WERI-Rb-1 (cell line): ENCODE measurements around the gene OXCT1.

ENCODE experiments used
- DNase-seq: peaks from one replicate; pipeline ENCODE4 v3.0.0-alpha.2; 2020
- H3K27ac ChIP-seq: fragments of 250-450 bp; sonication (Bioruptor Pico); 2 replicates; pipeline ENCODE4 v1.5.1; 2020; ENCODE audit warnings: mild to moderate bottlenecking, moderate library complexity
- H3K27me3 ChIP-seq: fragments of 250-450 bp; sonication (Bioruptor Pico); 2 replicates; pipeline ENCODE4 v1.5.1; 2021; ENCODE audit warnings: mild to moderate bottlenecking, low read depth, moderate library complexity; ENCODE audit not compliant: insufficient read depth, severe bottlenecking
- H3K36me3 ChIP-seq: fragments of 250-450 bp; sonication (Bioruptor Pico); 2 replicates; pipeline ENCODE4 v1.5.1; 2020; ENCODE audit warnings: mild to moderate bottlenecking, moderate library complexity
- H3K4me3 ChIP-seq: 2 replicates; pipeline ENCODE4 v1.5.1; 2011; ENCODE audit warnings: low read depth, mild to moderate bottlenecking, control low read depth, low read length
- H3K9me3 ChIP-seq: fragments of 250-450 bp; sonication (Bioruptor Pico); 2 replicates; pipeline ENCODE4 v1.5.1; 2021; ENCODE audit warnings: mild to moderate bottlenecking, moderate library complexity; ENCODE audit not compliant: severe bottlenecking
- TF ChIP-seq, protein P1 (sequence below): IDR thresholded peaks from 2 replicates; pipeline ENCODE4 v1.5.1; 2011; ENCODE audit warnings: low read depth, mild to moderate bottlenecking, control low read depth, inconsistent platforms, low read length

The OXCT1 gene

DNA sequence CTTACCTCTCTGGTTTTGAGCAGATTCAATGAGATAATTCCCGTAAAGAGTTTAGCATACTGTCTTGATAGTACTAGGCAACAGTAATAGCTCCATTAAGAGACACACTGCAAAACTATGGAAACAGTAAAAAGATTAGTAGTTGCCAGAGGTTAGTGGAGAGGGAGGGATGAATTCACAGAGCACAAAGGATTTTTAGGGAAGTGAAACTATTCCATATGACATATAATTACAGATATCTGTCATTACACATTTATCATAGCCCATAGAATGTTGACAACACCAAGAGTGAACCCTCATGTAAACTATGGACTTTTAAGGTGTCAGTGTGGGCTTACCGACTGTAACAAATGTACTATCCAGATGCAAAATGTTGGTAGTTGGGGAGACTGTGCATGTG is 183.5 kb downstream of the OXCT1 start:
- Histone ChIP-seq H3K27me3 (peaks cover 3% of the 10 kb centered on the region), H3K27ac (no peak overlapping the region), H3K9me3 (no peaks in the 10 kb centered on the region), H3K4me3 (no peak overlapping the region), H3K36me3 (no peaks in the 10 kb centered on the region)
- TF ChIP-seq, protein P1, sequence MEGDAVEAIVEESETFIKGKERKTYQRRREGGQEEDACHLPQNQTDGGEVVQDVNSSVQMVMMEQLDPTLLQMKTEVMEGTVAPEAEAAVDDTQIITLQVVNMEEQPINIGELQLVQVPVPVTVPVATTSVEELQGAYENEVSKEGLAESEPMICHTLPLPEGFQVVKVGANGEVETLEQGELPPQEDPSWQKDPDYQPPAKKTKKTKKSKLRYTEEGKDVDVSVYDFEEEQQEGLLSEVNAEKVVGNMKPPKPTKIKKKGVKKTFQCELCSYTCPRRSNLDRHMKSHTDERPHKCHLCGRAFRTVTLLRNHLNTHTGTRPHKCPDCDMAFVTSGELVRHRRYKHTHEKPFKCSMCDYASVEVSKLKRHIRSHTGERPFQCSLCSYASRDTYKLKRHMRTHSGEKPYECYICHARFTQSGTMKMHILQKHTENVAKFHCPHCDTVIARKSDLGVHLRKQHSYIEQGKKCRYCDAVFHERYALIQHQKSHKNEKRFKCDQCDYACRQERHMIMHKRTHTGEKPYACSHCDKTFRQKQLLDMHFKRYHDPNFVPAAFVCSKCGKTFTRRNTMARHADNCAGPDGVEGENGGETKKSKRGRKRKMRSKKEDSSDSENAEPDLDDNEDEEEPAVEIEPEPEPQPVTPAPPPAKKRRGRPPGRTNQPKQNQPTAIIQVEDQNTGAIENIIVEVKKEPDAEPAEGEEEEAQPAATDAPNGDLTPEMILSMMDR = no peak
- DNase-seq = no peak

- Histone ChIP-seq H3K27ac (no peak overlapping the region), H3K36me3 (no peaks in the 10 kb centered on the region), H3K4me3 (no peak overlapping the region), H3K9me3 (no peaks in the 10 kb centered on the region), H3K27me3 (peaks cover 3% of the 10 kb centered on the region)
- DNase-seq = no peak
- TF ChIP-seq, protein P1 = no peak
Measured at GRCh38 chr5:41686191-41686590, 184.0 kb downstream of the OXCT1 start.

DNA sequence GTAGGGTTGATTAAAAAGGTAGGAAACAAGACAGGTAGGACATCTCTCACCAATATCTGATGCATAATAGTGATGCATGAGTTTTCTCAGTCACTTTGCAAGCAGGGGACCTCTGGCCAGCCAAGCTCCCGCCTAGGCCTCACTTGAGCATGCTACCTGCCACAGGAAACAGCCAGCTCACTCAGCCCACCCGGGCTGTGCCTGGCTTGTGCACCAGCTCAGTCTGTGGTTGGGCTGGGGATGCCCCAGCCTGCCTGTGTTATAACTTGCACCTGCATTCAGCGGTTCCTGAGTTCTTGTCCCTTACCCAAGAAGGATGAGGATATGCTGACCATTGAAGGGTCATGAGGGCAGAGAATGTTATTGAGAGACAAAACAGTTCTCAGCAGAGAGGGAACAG is 187.0 kb downstream of the OXCT1 start:
- TF ChIP-seq, protein P1 = no peak
- Histone ChIP-seq H3K4me3 (no peak overlapping the region), H3K27me3 (peaks cover 3% of the 10 kb centered on the region), H3K27ac (no peak overlapping the region), H3K9me3 (peaks cover 3% of the 10 kb centered on the region), H3K36me3 (no peaks in the 10 kb centered on the region)
- no peak for DNase-seq

- no peak for DNase-seq
- Histone ChIP-seq H3K9me3 (peaks cover 3% of the 10 kb centered on the region), H3K36me3 (no peaks in the 10 kb centered on the region), H3K27me3 (peaks cover 3% of the 10 kb centered on the region), H3K27ac (no peak overlapping the region), H3K4me3 (no peak overlapping the region)
- TF ChIP-seq, protein P1 = no peak
Measured at GRCh38 chr5:41682641-41683040, 187.6 kb downstream of the OXCT1 start.

DNA sequence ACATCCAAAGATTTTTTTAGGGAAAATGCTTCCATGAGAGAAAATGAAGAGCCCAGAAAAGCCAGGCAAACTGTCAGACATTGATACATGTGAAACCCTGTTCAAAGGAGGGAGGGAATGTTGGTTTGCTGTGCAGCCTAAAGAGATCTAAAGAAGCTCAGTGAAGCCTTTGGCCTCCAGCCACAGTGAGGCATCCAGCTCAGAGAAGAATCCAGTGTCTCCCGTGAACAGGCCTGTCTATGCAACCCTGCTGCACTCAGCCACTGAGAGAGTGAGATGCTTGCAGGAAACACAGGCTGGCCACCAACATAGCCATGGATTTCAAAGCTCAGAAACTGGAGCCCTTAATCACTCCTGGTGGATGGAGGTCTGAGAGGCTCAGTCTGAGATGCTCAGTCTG is 188.4 kb downstream of the OXCT1 start:
- no peak for DNase-seq

More for the DNA sequence above, 188.4 kb downstream of the OXCT1 start:
- TF ChIP-seq, protein P1 = no peak
- H3K4me3 ChIP-seq = no peak overlapping the region
- peaks cover 3% of the 10 kb centered on the region for H3K27me3 ChIP-seq
- peaks cover 3% of the 10 kb centered on the region for H3K9me3 ChIP-seq
- H3K36me3 ChIP-seq = no peaks in the 10 kb centered on the region
- no peak overlapping the region for H3K27ac ChIP-seq
